ENCODE measurements around the gene CCDC178.

DNA sequence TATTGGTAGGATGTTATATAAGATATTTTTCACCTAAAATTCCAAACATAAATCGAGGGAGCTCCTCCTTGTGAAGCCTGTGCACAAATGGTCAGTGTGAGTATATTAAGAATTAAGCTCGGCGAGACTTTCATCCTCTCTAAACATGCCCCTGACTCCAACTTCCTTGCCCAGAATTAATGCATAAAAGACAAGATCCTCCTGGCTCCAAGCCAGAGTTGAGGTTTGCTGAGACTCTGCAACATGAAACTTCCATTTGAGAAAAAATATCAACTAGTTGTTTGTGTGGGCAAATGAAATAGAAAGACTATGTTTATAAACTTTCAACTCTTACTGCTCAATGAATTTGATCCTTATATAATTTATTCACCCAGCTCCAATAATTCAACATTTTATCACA lies 68.1 kb downstream of the CCDC178 start:
- TF ChIP-seq POLR2AphosphoS5 (IDR thresholded peaks at IDR 0.05; ENCODE audit: low read depth, low read length) = no peak
- TF ChIP-seq TAF1 (IDR thresholded peaks at IDR 0.05; ENCODE audit: borderline replicate concordance, low read depth, low read length) = no peak
- no peak for TF ChIP-seq POLR2A (IDR thresholded peaks at IDR 0.05; ENCODE audit: low read depth, low read length)
